Measurements from ENCODE around the gene ALPK1. TPM values are rescaled to one million over a fixed set of nuclear protein-coding genes. Genes with fewer than 3 reads are reported as not detected.
"Not testable (repeated sequence)": the region's sequence is repeated elsewhere in the genome, so short reads cannot be mapped to it uniquely, and the experiment has no call there.

The ALPK1 gene
- total and polyA plus RNA-seq, 2 donors (not counting 1 experiment from before 2014, with no cell fraction given): 5.5 to 27.2 TPM

DNA sequence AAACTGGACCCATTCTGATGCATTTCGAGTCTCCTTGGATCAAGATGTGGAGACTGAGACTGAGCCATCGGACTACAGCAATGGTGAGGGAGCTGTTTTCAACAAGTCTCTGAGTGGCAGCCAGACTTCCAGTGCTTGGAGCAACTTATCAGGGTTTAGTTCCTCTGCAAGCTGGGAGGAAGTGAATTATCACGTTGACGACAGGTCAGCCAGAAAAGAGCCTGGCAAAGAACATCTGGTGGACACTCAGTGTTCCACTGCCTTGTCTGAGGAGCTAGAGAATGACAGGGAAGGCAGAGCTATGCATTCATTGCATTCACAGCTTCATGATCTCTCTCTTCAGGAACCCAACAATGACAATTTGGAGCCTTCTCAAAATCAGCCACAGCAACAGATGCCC, 134.0 kb downstream of the ALPK1 start:
- Histone ChIP-seq H3K4me2 (replicated peaks; ENCODE audit: low read depth, low read length, poor library complexity, severe bottlenecking) (no peak overlapping the region), H2AFZ (ENCODE audit: insufficient read depth, low read depth, low read length, poor library complexity, severe bottlenecking) (no peak overlapping the region), H3K9ac (ENCODE audit: low read length) (no peak overlapping the region), H3K36me3 (replicated peaks in 1 of 2; ENCODE audit: control extremely low read depth in 1 of 2, control insufficient read depth in 1 of 2, extremely low read depth in 1 of 2, insufficient read depth in 2 of 2, low read length in 1 of 2) (peaks cover 2 to 27% of the 10 kb centered on the region in 2 experiments), H3K27me3 (replicated peaks in 1 of 4; ENCODE audit: control extremely low read depth in 1 of 4, control insufficient read depth in 3 of 4, insufficient read depth in 4 of 4, low read length in 3 of 4) (no peaks in the 10 kb centered on the region), H3K4me3 (ENCODE audit: control extremely low read depth in 1 of 5, extremely low read depth in 1 of 5, insufficient read depth in 1 of 5, low read depth in 2 of 5, low read length in 4 of 5) (no peak overlapping the region), H3K4me1 (ENCODE audit: control insufficient read depth in 2 of 2, insufficient read depth in 2 of 2, low read length in 2 of 2) (no peaks in the 10 kb centered on the region), H3K9me3 (ENCODE audit: control extremely low read depth in 1 of 3, control insufficient read depth in 2 of 3, insufficient read depth in 1 of 3, low read length in 2 of 3) (no peaks in the 10 kb centered on the region), H3K79me2 (ENCODE audit: control insufficient read depth, insufficient read depth, low read length) (no peaks in the 10 kb centered on the region), H4K20me1 (ENCODE audit: control insufficient read depth, insufficient read depth, low read length, poor library complexity, severe bottlenecking) (no peaks in the 10 kb centered on the region), H3K27ac (ENCODE audit: low read length in 2 of 2) (no peak overlapping the region)
- ChIA-PET POLR2A (no interaction called here), CTCF (no interaction called here)
- no peak for DNase-seq
- no peaks in the 10 kb centered on the region for H3K9me3 Mint-ChIP-seq (ENCODE audit: insufficient read depth)
- intact Hi-C loops (cut with micrococcal nuclease): no loop called here
- no peak for TF ChIP-seq EZH2 (IDR thresholded peaks at IDR 0.05; ENCODE audit: borderline replicate concordance, insufficient read depth, low read depth, low read length, poor library complexity, severe bottlenecking)
- TF ChIP-seq, protein P1, sequence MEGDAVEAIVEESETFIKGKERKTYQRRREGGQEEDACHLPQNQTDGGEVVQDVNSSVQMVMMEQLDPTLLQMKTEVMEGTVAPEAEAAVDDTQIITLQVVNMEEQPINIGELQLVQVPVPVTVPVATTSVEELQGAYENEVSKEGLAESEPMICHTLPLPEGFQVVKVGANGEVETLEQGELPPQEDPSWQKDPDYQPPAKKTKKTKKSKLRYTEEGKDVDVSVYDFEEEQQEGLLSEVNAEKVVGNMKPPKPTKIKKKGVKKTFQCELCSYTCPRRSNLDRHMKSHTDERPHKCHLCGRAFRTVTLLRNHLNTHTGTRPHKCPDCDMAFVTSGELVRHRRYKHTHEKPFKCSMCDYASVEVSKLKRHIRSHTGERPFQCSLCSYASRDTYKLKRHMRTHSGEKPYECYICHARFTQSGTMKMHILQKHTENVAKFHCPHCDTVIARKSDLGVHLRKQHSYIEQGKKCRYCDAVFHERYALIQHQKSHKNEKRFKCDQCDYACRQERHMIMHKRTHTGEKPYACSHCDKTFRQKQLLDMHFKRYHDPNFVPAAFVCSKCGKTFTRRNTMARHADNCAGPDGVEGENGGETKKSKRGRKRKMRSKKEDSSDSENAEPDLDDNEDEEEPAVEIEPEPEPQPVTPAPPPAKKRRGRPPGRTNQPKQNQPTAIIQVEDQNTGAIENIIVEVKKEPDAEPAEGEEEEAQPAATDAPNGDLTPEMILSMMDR (IDR thresholded peaks at IDR 0.05): no peak
- 93% methylated on average over 4 of the region's 4 CpGs for WGBS (ENCODE audit: insufficient coverage)
- no peak overlapping the region for H3K4me3 Mint-ChIP-seq
- H3K27me3 Mint-ChIP-seq: no peaks in the 10 kb centered on the region
- H3K27ac Mint-ChIP-seq: no peak overlapping the region
- ATAC-seq (ENCODE audit: low read depth): no peak
- H3K4me1 Mint-ChIP-seq: no peaks in the 10 kb centered on the region

DNA sequence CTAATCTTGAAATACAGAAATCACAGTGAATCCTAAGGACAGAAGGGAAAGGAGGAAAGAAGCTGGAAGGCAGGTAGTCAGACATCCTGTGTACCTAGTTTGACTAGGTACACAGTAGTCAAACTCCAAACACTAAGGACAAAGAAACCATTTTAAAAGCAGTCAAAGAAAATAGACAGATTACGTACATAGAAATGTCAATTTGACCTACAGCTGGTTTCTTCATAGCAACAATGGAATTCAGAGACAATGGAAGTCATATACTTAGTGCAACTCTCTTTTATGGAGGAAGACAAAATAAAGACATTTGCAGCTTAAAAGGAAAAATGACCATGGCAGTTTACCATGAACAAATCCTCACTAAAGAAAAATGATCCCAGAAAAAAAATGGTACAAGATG, 139.8 kb downstream of the ALPK1 start:
- no peak for DNase-seq
- no CpG with 5 or more reads among the region's 1 CpG for WGBS (ENCODE audit: insufficient coverage)
- no peak overlapping the region for H2AFZ ChIP-seq (ENCODE audit: insufficient read depth, low read depth, low read length, poor library complexity, severe bottlenecking)
- Mint-ChIP-seq H3K9me3 (ENCODE audit: insufficient read depth) (no peaks in the 10 kb centered on the region), H3K4me1 (no peaks in the 10 kb centered on the region), H3K27ac (no peak overlapping the region), H3K4me3 (no peak overlapping the region), H3K27me3 (no peaks in the 10 kb centered on the region)
- TF ChIP-seq, protein P1 (IDR thresholded peaks at IDR 0.05): no peak
- no peak for TF ChIP-seq EZH2 (IDR thresholded peaks at IDR 0.05; ENCODE audit: borderline replicate concordance, insufficient read depth, low read depth, low read length, poor library complexity, severe bottlenecking)
- no peak for ATAC-seq (ENCODE audit: low read depth)
- CTCF ChIA-PET: no interaction called here
- peaks cover 1 to 8% of the 10 kb centered on the region in 2 experiments for H3K36me3 ChIP-seq (replicated peaks in 1 of 2; ENCODE audit: control extremely low read depth in 1 of 2, control insufficient read depth in 1 of 2, extremely low read depth in 1 of 2, insufficient read depth in 2 of 2, low read length in 1 of 2)
- no peak overlapping the region for H3K27ac ChIP-seq (ENCODE audit: low read length in 2 of 2)
- H3K27me3 ChIP-seq (replicated peaks in 1 of 4; ENCODE audit: control extremely low read depth in 1 of 4, control insufficient read depth in 3 of 4, insufficient read depth in 4 of 4, low read length in 3 of 4): no peaks in the 10 kb centered on the region
- H3K79me2 ChIP-seq (ENCODE audit: control insufficient read depth, insufficient read depth, low read length): no peaks in the 10 kb centered on the region
- POLR2A ChIA-PET: no interaction called here
- no peak overlapping the region for H3K4me3 ChIP-seq (ENCODE audit: control extremely low read depth in 1 of 5, extremely low read depth in 1 of 5, insufficient read depth in 1 of 5, low read depth in 2 of 5, low read length in 4 of 5)
- H3K4me1 ChIP-seq (ENCODE audit: control insufficient read depth in 2 of 2, insufficient read depth in 2 of 2, low read length in 2 of 2): no peaks in the 10 kb centered on the region
- no peaks in the 10 kb centered on the region for H4K20me1 ChIP-seq (ENCODE audit: control insufficient read depth, insufficient read depth, low read length, poor library complexity, severe bottlenecking)
- intact Hi-C loops (cut with micrococcal nuclease): no loop called here
- H3K4me2 ChIP-seq (replicated peaks; ENCODE audit: low read depth, low read length, poor library complexity, severe bottlenecking): no peak overlapping the region
- no peak overlapping the region for H3K9ac ChIP-seq (ENCODE audit: low read length)
- H3K9me3 ChIP-seq (ENCODE audit: control extremely low read depth in 1 of 3, control insufficient read depth in 2 of 3, insufficient read depth in 1 of 3, low read length in 2 of 3): peaks cover 0 to 1% (median 0%) of the 10 kb centered on the region in 3 donors

DNA sequence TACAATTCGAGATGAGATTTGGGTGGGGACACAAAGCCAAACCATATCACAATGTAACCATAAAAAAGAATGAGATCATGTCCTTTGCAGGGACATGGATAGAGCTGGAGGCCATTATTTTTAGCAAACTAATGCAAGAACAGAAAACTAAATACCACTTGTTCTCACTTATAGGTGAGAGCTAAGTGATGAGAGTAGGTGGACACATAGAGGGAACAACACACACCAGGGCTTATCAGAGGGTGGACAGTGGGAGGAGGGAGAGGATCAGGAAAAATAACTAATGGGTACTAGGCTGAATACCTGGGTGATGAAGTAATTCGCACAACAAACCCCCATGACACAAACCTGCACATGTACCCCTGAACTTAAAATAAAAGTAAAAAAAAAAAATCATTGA, 145.1 kb downstream of the ALPK1 start:
- POLR2A ChIA-PET; H3K4me1 Mint-ChIP-seq; H3K27ac ChIP-seq (ENCODE audit: low read length in 2 of 2); H3K4me3 Mint-ChIP-seq; H4K20me1 ChIP-seq (ENCODE audit: control insufficient read depth, insufficient read depth, low read length, poor library complexity, severe bottlenecking); H3K27me3 Mint-ChIP-seq; H3K27me3 ChIP-seq (replicated peaks in 1 of 4; ENCODE audit: control extremely low read depth in 1 of 4, control insufficient read depth in 3 of 4, insufficient read depth in 4 of 4, low read length in 3 of 4); H3K9ac ChIP-seq (ENCODE audit: low read length); H3K36me3 ChIP-seq (replicated peaks in 1 of 2; ENCODE audit: control extremely low read depth in 1 of 2, control insufficient read depth in 1 of 2, extremely low read depth in 1 of 2, insufficient read depth in 2 of 2, low read length in 1 of 2); ATAC-seq (ENCODE audit: low read depth); H3K27ac Mint-ChIP-seq; H3K79me2 ChIP-seq (ENCODE audit: control insufficient read depth, insufficient read depth, low read length); intact Hi-C loops (cut with micrococcal nuclease); H3K4me3 ChIP-seq (ENCODE audit: control extremely low read depth in 1 of 5, extremely low read depth in 1 of 5, insufficient read depth in 1 of 5, low read depth in 2 of 5, low read length in 4 of 5); H2AFZ ChIP-seq (ENCODE audit: insufficient read depth, low read depth, low read length, poor library complexity, severe bottlenecking); DNase-seq; H3K4me1 ChIP-seq (ENCODE audit: control insufficient read depth in 2 of 2, insufficient read depth in 2 of 2, low read length in 2 of 2); H3K4me2 ChIP-seq (replicated peaks; ENCODE audit: low read depth, low read length, poor library complexity, severe bottlenecking): not testable (repeated sequence)
- peaks cover 16% of the 10 kb centered on the region for H3K9me3 Mint-ChIP-seq (ENCODE audit: insufficient read depth)
- WGBS (ENCODE audit: insufficient coverage): no CpG with 5 or more reads among the region's 2 CpGs
- CTCF ChIA-PET: interaction anchor here (1.1 kb wide), 1 partner anchor 321 kb away, joined by 3 read pairs; no protein-coding TSS in a partner anchor
- peaks cover 0 to 12% (median 3%) of the 10 kb centered on the region in 3 donors for H3K9me3 ChIP-seq (ENCODE audit: control extremely low read depth in 1 of 3, control insufficient read depth in 2 of 3, insufficient read depth in 1 of 3, low read length in 2 of 3)
